ENCODE measurements around the gene SPART.

DNA sequence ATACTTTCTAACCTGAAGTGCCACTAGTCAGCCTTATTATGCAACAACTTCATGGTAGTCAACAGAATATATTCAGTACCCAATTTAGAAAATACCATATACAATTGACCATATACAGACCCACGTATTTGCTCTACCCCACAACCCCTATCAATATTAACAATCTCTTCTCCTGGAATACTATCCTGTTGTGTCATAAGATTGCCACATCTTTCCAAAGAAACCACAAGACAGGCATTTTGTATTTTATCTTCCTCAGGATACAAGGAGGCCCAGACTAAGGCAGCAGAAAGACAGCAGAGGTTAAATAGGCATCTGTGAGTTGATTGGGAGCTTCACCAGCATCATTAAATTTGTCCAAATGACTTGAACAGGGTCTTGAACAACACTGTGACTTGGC, 4.5 kb downstream of the SPART start:
- TF ChIP-seq CTCF (IDR thresholded peaks at IDR 0.05): no peak
- TF ChIP-seq POLR2A (IDR thresholded peaks at IDR 0.05): no peak
- no peak for TF ChIP-seq POLR2AphosphoS5 (IDR thresholded peaks at IDR 0.05)
